ENCODE measurements around the gene NPC2.

NPC2 gene

GRCh38 chr14:74482571-74482970, 10.5 kb downstream of the NPC2 start:
- in situ Hi-C loops (cut with HindIII; ENCODE audit: low pct_ligation_motif_present, low pct_unique_long_range_greater_than_20kb, low sequenced_read_pairs): no loop called here
- no peak for DNase-seq

- DNase-seq: no peak
- in situ Hi-C loops (cut with HindIII; ENCODE audit: low pct_ligation_motif_present, low pct_unique_long_range_greater_than_20kb, low sequenced_read_pairs): no loop called here
Measured at GRCh38 chr14:74480046-74480445, 13.1 kb downstream of the NPC2 start.

GRCh38 chr14:74478996-74479635, 14.0 kb downstream of the NPC2 start:
- peak; percentile 39 for DNase-seq
- in situ Hi-C loops (cut with HindIII; ENCODE audit: low pct_ligation_motif_present, low pct_unique_long_range_greater_than_20kb, low sequenced_read_pairs): no loop called here

- DNase-seq: no peak
- in situ Hi-C loops (cut with HindIII; ENCODE audit: low pct_ligation_motif_present, low pct_unique_long_range_greater_than_20kb, low sequenced_read_pairs): no loop called here
Measured at GRCh38 chr14:74476607-74477006, 16.5 kb downstream of the NPC2 start.

- no peak for DNase-seq
Measured at GRCh38 chr14:74476107-74476506, 17.0 kb downstream of the NPC2 start.

GRCh38 chr14:74475678-74476077, 17.4 kb downstream of the NPC2 start:
- DNase-seq: peak; percentile 49
- in situ Hi-C loops (cut with HindIII; ENCODE audit: low pct_ligation_motif_present, low pct_unique_long_range_greater_than_20kb, low sequenced_read_pairs): no loop called here

More at GRCh38 chr14:74476107-74476506, 17.0 kb downstream of the NPC2 start:
- in situ Hi-C loops (cut with HindIII; ENCODE audit: low pct_ligation_motif_present, low pct_unique_long_range_greater_than_20kb, low sequenced_read_pairs): no loop called here

GRCh38 chr14:74474376-74474775, 18.7 kb downstream of the NPC2 start:
- DNase-seq: no peak
- in situ Hi-C loops (cut with HindIII; ENCODE audit: low pct_ligation_motif_present, low pct_unique_long_range_greater_than_20kb, low sequenced_read_pairs): no loop called here

- DNase-seq: no peak
- in situ Hi-C loops (cut with HindIII; ENCODE audit: low pct_ligation_motif_present, low pct_unique_long_range_greater_than_20kb, low sequenced_read_pairs): no loop called here
Measured at GRCh38 chr14:74472601-74473000, 20.5 kb downstream of the NPC2 start.

GRCh38 chr14:74469548-74470518, 23.3 kb downstream of the NPC2 start:
- DNase-seq: no peak
- in situ Hi-C loops (cut with HindIII; ENCODE audit: low pct_ligation_motif_present, low pct_unique_long_range_greater_than_20kb, low sequenced_read_pairs): no loop called here

- in situ Hi-C loops (cut with HindIII; ENCODE audit: low pct_ligation_motif_present, low pct_unique_long_range_greater_than_20kb, low sequenced_read_pairs): no loop called here
- no peak for DNase-seq
Measured at GRCh38 chr14:74468513-74468912, 24.6 kb downstream of the NPC2 start.

- no peak for DNase-seq
- in situ Hi-C loops (cut with HindIII; ENCODE audit: low pct_ligation_motif_present, low pct_unique_long_range_greater_than_20kb, low sequenced_read_pairs): no loop called here
Measured at GRCh38 chr14:74465335-74465734, 27.8 kb downstream of the NPC2 start.

- in situ Hi-C loops (cut with HindIII; ENCODE audit: low pct_ligation_motif_present, low pct_unique_long_range_greater_than_20kb, low sequenced_read_pairs): no loop called here
- no peak for DNase-seq
Measured at GRCh38 chr14:74464785-74465184, 28.3 kb downstream of the NPC2 start.

- in situ Hi-C loops (cut with HindIII; ENCODE audit: low pct_ligation_motif_present, low pct_unique_long_range_greater_than_20kb, low sequenced_read_pairs): no loop called here
- DNase-seq: no peak
Measured at GRCh38 chr14:74463697-74464096, 29.4 kb downstream of the NPC2 start.

- in situ Hi-C loops (cut with HindIII; ENCODE audit: low pct_ligation_motif_present, low pct_unique_long_range_greater_than_20kb, low sequenced_read_pairs): no loop called here
- DNase-seq: no peak
Measured at GRCh38 chr14:74462993-74463392, 30.1 kb downstream of the NPC2 start.

- DNase-seq: no peak
- in situ Hi-C loops (cut with HindIII; ENCODE audit: low pct_ligation_motif_present, low pct_unique_long_range_greater_than_20kb, low sequenced_read_pairs): no loop called here
Measured at GRCh38 chr14:74459976-74460375, 33.1 kb downstream of the NPC2 start.

- DNase-seq: peak; percentile 57
- in situ Hi-C loops (cut with HindIII; ENCODE audit: low pct_ligation_motif_present, low pct_unique_long_range_greater_than_20kb, low sequenced_read_pairs): no loop called here
Measured at GRCh38 chr14:74459289-74459946, 33.7 kb downstream of the NPC2 start.

- in situ Hi-C loops (cut with HindIII; ENCODE audit: low pct_ligation_motif_present, low pct_unique_long_range_greater_than_20kb, low sequenced_read_pairs): no loop called here
- DNase-seq: no peak
Measured at GRCh38 chr14:74457565-74457895, 35.6 kb downstream of the NPC2 start.

GRCh38 chr14:74456684-74457564, 36.2 kb downstream of the NPC2 start:
- in situ Hi-C loops (cut with HindIII; ENCODE audit: low pct_ligation_motif_present, low pct_unique_long_range_greater_than_20kb, low sequenced_read_pairs): no loop called here
- no peak for DNase-seq
